Skeletal muscle tissue (tissue), 4 donors: ENCODE data around the gene METRNL. TPM values are rescaled to one million over a fixed set of nuclear protein-coding genes. Genes with fewer than 3 reads are reported as not detected.
"Not testable (repeated sequence)": the region's sequence is repeated elsewhere in the genome, so short reads cannot be mapped to it uniquely, and the experiment has no call there.

Experiments used
- H3K27ac ChIP-seq: one replicate; pipeline ENCODE4 v1.7.0; 2013; ENCODE audit warnings: mild to moderate bottlenecking, low read depth, low read length, inconsistent platforms
- H3K27me3 ChIP-seq, 3 donors: one replicate each; pipeline ENCODE4 v1.7.0; 2013; ENCODE audit warnings: low read length in 3 of 3; ENCODE audit not compliant: control insufficient read depth in 3 of 3, insufficient read depth in 3 of 3
- H3K36me3 ChIP-seq, 3 donors: one replicate each; pipeline ENCODE4 v1.7.0; 2013; ENCODE audit warnings: low read length in 3 of 3; ENCODE audit not compliant: control insufficient read depth in 3 of 3, insufficient read depth in 3 of 3
- H3K4me1 ChIP-seq, 3 donors: one replicate each; pipeline ENCODE4 v1.7.0; 2013; ENCODE audit warnings: low read length in 3 of 3, mild to moderate bottlenecking in 3 of 3; ENCODE audit not compliant: control insufficient read depth in 3 of 3, insufficient read depth in 3 of 3
- H3K4me3 ChIP-seq, 3 donors: one replicate each; pipeline ENCODE4 v1.7.0; 2013; ENCODE audit warnings: low read length in 3 of 3
- H3K9ac ChIP-seq, 3 donors: one replicate each; pipeline ENCODE4 v1.7.0; 2013; ENCODE audit warnings: low read length in 3 of 3, mild to moderate bottlenecking in 3 of 3, moderate library complexity in 2 of 3, low read depth in 1 of 3
- H3K9me3 ChIP-seq, 3 donors: one replicate each; pipeline ENCODE4 v1.7.0; 2013; ENCODE audit warnings: low read length in 3 of 3; ENCODE audit not compliant: control insufficient read depth in 3 of 3
- total RNA-seq: library from RNA; depleted of rRNA; stranded (reverse); fragments of >200 nt; gene quantifications from one replicate; pipeline ENCODE4 v1.2.3, GENCODE V29; 2014
- donor health status: Osteomylitis.

METRNL gene
- total RNA-seq, 1 donor from 2014 or later, result 31.3 TPM

- Histone ChIP-seq H3K4me1 (peaks cover 12 to 31% (median 27%) of the 10 kb centered on the region in 3 donors), H3K27ac (peak overlapping the region; percentile 67), H3K4me3 (peak overlapping the region; percentile 75 to 86 (median 83))
These were observed 27.8 kb upstream of the METRNL start for GRCh38 chr17:83051396-83052240.

GRCh38 chr17:83052241-83052564, 27.2 kb upstream of the METRNL start:
- Histone ChIP-seq H3K4me1 (peaks cover 14 to 37% (median 33%) of the 10 kb centered on the region in 3 donors), H3K27me3 (no peaks in the 10 kb centered on the region), H3K27ac (peak overlapping the region; percentile 67), H3K9ac (peak overlapping the region; percentile 67 to 94 (median 91)), H3K9me3 (no peaks in the 10 kb centered on the region), H3K4me3 (peak overlapping the region; percentile 62 to 86 (median 75)), H3K36me3 (peaks cover 0 to 6% (median 0%) of the 10 kb centered on the region in 3 donors)

More at GRCh38 chr17:83051396-83052240, 27.8 kb upstream of the METRNL start:
- no peaks in the 10 kb centered on the region for H3K27me3 ChIP-seq
- H3K36me3 ChIP-seq, result peaks cover 0 to 11% (median 5%) of the 10 kb centered on the region in 3 donors
- peak overlapping the region; percentile 67 to 94 (median 91) for H3K9ac ChIP-seq
- H3K9me3 ChIP-seq, result no peaks in the 10 kb centered on the region

DNA sequence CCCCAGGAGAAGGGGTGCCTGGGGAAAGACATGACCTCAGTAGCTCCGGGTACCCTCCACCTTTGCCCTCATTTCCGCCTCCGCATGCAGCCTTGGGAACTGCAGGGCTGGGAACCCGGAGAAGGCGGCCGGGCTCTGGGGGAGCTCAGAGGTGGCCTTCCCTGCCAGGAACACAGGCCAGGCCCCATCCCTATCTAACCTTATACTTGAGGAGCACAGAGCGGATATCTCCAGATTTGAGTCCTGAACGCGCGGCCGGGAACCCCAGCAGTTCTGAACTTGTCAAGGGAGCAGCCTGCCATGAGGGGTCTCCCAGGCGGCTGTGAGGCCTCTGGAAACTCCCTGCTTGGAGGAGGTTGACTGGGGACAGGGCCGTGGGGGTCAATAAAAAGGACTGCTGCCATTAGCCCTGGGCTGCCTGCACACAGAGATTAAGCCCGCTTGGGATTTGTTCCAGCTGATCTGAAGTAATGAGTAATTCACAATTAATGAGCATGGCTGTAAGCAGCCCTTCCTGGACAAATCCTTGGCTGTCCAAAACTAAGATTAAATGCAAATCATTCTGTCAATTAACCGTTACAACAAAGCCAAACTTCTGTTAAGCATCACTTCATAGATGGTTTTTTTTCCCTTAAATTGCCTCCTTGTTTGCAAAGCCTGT, 26.3 kb upstream of the METRNL start:
- Histone ChIP-seq H3K27me3 (no peaks in the 10 kb centered on the region), H3K36me3 (peaks cover 0 to 4% (median 0%) of the 10 kb centered on the region in 3 donors), H3K9ac (no peak overlapping the region), H3K4me1 (peaks cover 20 to 46% (median 42%) of the 10 kb centered on the region in 3 donors), H3K9me3 (no peaks in the 10 kb centered on the region), H3K4me3 (no peak overlapping the region), H3K27ac (peak overlapping the region; percentile 67)

GRCh38 chr17:83053739-83054451, 25.5 kb upstream of the METRNL start:
- H3K9me3 ChIP-seq, result no peaks in the 10 kb centered on the region
- no peaks in the 10 kb centered on the region for H3K27me3 ChIP-seq
- peaks cover 20 to 54% (median 49%) of the 10 kb centered on the region in 3 donors for H3K4me1 ChIP-seq
- H3K9ac ChIP-seq, result no peak overlapping the region
- no peaks in the 10 kb centered on the region for H3K36me3 ChIP-seq
- H3K27ac ChIP-seq, result peak overlapping the region; percentile 27
- H3K4me3 ChIP-seq, result no peak overlapping the region

DNA sequence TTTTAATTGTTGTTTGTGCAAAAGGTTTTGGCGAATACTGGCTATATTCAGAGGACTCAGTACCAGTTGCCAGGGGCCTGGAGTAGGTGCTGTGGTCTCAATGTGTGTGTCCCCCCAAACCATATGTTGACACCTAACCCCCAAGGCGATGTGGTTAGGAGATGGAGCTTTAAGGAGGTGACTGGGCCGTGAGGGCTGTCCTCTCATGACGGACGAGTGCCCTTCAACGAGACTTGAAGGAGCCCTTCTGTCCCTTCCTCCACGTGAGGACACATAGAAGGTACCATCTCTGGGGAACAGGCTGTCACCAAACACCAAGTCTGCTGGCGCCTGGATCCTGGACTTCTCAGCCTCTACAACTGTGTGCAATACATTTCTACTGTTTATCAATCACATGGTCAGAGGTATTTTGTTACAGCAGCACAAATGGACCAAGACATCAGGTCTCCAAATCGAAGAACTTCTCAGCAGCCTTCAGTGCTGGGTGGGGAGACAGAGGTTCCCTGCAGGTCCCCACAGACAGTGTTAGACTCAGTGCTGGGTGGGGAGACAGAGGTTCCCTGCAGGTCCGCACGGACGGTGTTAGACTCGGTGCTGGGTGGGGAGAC, 24.8 kb upstream of the METRNL start:
- no peak overlapping the region for H3K27ac ChIP-seq
- H3K4me1 ChIP-seq, result peaks cover 20 to 55% (median 49%) of the 10 kb centered on the region in 3 donors
- no peak overlapping the region for H3K4me3 ChIP-seq
- H3K9ac ChIP-seq, result no peak overlapping the region
- no peaks in the 10 kb centered on the region for H3K9me3 ChIP-seq
- no peaks in the 10 kb centered on the region for H3K36me3 ChIP-seq
- H3K27me3 ChIP-seq, result no peaks in the 10 kb centered on the region

DNA sequence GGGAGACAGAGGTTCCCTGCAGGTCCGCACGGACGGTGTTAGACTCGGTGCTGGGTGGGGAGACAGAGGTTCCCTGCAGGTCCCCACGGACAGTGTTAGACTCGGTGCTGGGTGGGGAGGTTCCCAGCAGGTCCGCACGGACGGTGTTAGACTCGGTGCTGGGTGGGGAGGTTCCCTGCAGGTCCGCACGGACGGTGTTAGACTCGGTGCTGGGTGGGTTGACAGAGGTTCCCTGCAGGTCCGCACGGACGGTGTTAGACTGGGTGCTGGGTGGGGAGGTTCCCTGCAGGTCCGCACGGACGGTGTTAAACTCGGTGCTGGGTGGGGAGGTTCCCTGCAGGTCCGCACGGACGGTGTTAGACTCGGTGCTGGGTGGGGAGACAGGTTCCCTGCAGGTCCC, 24.2 kb upstream of the METRNL start:
- not testable (repeated sequence) for H3K9me3 ChIP-seq, H3K9ac ChIP-seq, H3K4me3 ChIP-seq, H3K36me3 ChIP-seq, H3K27me3 ChIP-seq, H3K27ac ChIP-seq
- peaks cover 20 to 55% (median 49%) of the 10 kb centered on the region in 3 donors for H3K4me1 ChIP-seq

DNA sequence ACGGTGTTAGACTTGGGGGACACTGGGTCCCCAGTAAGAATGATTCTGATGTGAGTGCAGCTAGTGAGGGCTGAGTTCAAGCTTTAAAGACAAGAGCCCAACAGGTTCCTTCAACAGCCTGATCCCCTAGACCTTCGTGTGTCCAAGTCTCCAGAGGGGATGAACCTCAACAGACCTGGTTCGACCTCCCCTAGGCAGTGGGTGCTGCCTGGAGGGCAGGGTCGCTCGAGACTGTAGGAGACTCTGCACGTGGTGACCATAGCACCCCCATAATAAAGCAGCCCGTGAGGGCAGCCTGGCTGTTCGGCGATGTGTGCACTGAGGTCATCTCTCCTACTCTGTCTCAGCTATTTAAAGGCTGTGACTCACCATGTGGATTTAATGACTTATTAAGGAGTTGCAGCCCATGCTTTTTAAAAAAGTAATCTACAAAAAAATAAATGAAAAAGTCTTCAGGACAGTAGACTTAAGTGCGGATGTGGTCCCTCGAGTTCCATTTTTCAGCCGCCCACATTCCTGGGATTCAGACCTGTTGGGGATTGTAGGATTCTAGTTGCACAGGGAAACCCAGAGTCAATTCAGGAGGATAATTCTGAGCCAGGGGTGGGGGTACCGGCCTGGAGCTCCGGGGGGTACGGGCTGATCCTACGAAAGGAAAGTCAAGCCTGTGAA, 23.4 kb upstream of the METRNL start:
- peak overlapping the region; percentile 29 to 48 (median 45) for H3K4me3 ChIP-seq
- no peaks in the 10 kb centered on the region for H3K9me3 ChIP-seq
- H3K4me1 ChIP-seq, result peaks cover 20 to 50% (median 46%) of the 10 kb centered on the region in 3 donors
- no peaks in the 10 kb centered on the region for H3K36me3 ChIP-seq
- peak overlapping the region in 2 of 3 donors; percentile 65 to 68 for H3K9ac ChIP-seq
- peak overlapping the region; percentile 67 for H3K27ac ChIP-seq
- no peaks in the 10 kb centered on the region for H3K27me3 ChIP-seq

DNA sequence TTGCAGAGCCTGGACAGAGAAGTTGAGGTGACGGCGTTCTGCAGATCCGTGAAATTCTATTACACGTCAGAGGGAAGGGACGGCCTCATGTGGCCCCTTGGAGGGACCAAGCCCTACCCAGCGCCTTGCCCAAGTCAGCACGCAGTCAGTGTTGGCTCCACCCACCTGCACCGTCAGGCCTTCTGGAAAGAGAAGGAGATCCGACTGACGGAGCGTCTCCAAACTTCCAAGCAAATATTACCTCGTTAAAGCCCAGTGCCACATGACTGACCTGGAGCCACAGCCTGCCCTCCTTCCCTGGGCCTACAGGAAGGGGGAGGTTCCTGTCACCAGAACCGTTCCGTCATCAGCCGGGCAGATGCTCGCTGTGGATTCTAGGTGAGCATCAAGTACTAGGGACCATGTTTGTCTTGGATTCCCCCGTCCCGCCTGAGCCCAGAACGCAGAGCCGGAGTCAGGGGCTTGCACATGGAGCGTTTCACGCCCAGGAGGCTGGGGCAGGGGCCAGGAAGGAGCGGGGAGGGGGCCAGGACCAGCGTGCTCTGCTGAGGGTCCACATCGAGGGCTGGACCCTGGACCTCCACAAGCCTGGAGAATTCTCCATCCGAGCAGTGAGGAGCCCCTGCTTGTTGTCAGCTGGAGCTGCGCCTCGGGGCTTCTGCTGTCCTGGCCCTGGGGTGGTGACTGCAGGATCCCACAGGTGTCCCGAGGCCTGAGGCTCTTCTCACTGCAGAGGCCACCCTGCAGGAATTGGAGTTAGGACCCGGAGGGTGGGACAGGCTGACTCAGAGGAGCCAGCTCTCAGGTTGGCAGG, 22.6 kb upstream of the METRNL start:
- Histone ChIP-seq H3K4me3 (peak overlapping the region; percentile 15 to 48 (median 29)), H3K4me1 (peaks cover 20 to 50% (median 44%) of the 10 kb centered on the region in 3 donors), H3K9ac (peak overlapping the region in 2 of 3 donors; percentile 42 to 68), H3K36me3 (no peaks in the 10 kb centered on the region), H3K27ac (peak overlapping the region; percentile 67), H3K9me3 (no peaks in the 10 kb centered on the region), H3K27me3 (no peaks in the 10 kb centered on the region)
